HG02973 (cell line): ENCODE results near the gene UGT1A5.

Source experiments
- ATAC-seq: cut with Tn5 transposase; IDR thresholded peaks from one replicate; pipeline ENCODE4 v1.9.1; 2021; ENCODE audit warnings: moderate library complexity; ENCODE audit not compliant: unreplicated experiment

UGT1A5 gene

DNA sequence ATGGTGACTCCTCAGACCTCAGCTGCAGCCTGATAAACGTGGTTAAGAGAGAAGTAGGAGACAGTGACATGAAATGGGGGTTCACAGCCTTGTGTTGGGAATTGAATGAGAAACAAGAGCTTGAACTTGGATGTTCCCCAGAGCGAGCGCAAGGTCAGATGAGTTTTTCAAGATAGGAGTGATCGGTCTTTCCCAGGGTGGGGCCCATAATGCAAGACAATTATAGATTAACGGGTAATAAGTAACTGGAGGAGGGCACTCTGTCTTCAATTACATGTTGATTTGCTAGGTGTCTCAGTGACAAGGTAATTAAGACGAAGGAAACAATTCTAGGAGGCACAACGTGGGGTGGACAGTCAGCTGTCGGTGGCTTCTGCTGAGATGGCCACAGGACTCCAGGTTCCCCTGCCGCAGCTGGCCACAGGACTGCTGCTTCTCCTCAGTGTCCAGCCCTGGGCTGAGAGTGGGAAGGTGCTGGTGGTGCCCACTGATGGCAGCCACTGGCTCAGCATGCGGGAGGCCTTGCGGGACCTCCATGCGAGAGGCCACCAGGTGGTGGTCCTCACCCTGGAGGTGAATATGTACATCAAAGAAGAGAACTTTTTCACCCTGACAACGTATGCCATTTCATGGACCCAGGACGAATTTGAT lies at the start of gene UGT1A5:
UGT1A5 (plus strand) TSS at position 297 of the 651 bp plus-strand sequence; CDS start at position 382, 85 bp downstream.
- no peak for ATAC-seq

GRCh38 chr2:233663911-233664310 lies 48.8 kb upstream of the UGT1A5 start:
- no peak for ATAC-seq

- ATAC-seq, result no peak
Observed at GRCh38 chr2:233668605-233669260, 44.0 kb upstream of the UGT1A5 start.

DNA sequence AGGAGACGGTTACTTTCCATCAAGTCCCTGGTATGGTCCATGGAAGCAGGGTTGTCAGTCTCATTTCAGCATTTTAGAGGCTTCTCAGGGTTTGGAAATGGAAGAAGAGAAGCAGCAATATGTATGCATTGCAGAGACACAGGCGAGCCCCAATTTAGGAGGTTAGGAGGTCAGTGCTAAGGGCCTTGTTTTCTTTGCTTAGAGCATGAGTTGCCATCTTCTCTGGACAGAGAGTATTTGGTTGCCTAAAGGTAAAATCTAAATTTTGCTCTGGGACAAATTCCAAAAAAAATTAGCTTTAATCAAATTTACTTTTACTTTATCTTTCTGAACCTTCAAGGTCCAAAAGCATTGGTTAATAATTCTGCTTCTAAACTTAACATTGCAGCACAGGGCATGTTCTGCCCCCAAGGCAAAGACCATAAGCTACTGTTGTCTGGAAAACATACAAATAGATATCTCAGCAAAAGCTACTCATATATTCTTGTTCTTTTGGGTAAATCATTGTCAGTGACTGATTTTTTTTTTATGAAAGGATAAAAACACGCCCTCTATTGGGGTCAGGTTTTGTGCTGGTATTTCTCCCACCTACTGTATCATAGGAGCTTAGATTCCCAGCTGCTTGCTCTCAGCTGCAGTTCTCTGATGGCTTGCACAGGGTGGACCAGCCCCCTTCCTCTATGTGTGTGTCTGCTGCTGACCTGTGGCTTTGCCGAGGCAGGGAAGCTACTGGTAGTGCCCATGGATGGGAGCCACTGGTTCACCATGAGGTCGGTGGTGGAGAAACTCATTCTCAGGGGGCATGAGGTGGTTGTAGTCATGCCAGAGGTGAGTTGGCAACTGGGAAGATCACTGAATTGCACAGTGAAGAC lies 41.2 kb upstream of the UGT1A5 start, which contains the start of gene UGT1A9:
UGT1A9 (plus strand) TSS at position 609 of the 872 bp plus-strand sequence; CDS start at position 646, 37 bp downstream.
- no peak for ATAC-seq

DNA sequence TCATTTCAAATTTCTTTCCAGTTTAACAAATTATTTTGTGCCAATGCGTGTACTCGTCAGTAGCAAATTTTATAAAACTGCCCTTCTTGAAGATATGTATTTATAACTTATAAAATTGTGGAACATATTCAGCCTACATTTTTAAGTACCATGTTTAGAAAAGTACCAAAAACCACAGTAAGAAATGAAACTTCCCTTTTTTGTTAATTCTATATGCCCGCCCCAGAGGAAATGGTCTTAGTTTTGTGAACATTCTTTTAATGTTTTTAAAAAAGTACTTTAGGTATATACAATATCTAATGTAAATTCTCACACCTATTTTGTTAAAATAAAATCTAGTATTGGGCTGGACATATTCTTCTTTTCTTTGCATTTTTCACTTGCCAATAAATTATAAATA lies 39.8 kb upstream of the UGT1A5 start:
- ATAC-seq, result no peak

DNA sequence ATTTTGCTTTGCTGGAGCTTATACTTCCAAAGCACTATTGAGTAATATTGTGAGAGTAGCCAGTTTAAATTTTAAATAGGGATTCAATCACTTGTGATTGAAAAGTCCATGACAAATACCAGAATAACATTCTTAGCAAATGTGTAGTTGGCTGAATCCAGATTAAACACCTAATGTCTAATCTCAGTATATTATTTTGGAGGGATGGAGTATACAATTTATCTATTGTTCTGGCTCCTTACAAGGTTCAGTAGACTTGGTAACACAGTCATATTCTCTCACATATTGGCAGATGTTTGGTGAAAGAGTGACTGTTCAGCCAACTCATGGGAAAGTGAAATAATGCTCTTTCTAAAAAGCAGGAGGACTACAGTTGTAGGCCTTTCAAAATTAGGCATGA lies 38.8 kb upstream of the UGT1A5 start:
- ATAC-seq, result no peak

- ATAC-seq, result no peak
Observed at GRCh38 chr2:233674314-233674713, 38.4 kb upstream of the UGT1A5 start.

DNA sequence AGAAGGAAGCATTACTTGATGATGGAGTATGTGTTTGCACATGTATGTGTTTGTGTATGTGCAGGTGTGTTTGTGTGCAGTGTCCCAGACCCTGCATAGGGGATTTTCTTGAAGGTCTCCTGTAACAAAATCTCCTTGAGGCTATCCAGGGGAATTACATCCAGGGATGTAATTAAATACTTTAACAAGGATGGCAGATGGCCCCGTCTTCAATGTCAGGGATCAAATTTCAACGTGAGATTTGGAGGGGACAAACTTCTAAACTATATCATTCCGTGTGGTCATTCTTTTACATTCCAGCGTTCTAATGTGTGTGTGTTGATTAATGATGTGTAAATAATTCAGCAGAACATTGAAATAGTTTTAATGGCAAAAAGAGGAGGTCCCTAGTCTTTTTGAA lies 37.7 kb upstream of the UGT1A5 start:
- ATAC-seq, result no peak

GRCh38 chr2:233676046-233676445 lies 36.7 kb upstream of the UGT1A5 start:
- ATAC-seq, result no peak

DNA sequence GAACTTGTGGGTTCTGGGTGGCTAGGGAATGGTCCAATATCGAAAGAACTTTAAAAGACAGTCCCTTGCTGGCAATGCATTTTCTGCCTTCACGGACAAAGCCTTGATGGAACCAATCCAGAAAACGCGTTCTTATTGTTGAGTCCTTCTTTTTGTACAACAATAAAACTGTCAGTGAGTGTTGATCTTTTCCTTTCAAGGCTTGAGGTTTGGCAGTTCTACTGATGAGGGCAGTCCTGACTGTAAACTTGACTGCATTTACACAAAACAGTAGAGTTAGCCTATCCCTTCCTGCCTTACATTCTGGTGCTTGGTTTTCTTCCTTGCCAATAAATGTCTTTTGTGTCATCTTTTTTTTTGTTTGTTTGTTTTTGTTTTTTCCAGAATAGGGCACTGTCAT lies 33.5 kb upstream of the UGT1A5 start:
- ATAC-seq, result no peak

DNA sequence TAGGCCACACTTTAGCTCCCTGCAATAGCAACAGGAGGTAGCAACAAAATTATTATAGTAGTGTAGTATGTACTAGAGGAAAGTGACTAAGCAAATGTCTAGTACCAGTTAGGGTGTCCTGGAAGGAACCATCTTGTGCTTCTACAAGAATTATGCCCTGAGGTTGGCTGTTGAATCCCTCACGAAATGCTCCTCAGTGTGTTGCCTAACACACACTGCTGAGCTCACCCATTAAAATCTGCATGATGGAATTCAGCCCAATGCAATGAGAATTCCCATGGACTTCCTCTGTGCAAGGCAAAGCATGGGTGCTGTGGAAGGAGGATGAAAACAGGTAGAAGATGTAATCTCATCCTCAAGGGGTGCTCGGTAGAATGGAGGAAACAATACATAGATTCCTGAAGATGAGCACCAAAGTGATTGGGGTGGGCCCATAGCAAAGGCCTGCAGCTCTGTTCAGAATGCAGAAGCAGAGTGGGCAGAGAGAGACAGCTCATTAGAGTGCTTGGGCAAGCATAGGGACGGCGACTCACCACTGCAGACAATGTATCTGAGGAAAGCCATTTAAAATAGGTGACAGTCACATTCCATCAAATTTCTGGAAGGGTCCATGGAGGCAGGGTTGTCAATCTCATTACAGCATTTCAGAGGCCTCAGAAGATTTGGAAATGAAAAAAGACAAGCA lies 32.2 kb upstream of the UGT1A5 start:
- no peak for ATAC-seq

- no peak for ATAC-seq
Observed at GRCh38 chr2:233681521-233682099, 31.1 kb upstream of the UGT1A5 start, which contains the start of gene UGT1A7. Gene UGT1A7, plus strand, starts transcription at chr2:233681901. Its CDS starts 37 bp downstream, at chr2:233681938.

DNA sequence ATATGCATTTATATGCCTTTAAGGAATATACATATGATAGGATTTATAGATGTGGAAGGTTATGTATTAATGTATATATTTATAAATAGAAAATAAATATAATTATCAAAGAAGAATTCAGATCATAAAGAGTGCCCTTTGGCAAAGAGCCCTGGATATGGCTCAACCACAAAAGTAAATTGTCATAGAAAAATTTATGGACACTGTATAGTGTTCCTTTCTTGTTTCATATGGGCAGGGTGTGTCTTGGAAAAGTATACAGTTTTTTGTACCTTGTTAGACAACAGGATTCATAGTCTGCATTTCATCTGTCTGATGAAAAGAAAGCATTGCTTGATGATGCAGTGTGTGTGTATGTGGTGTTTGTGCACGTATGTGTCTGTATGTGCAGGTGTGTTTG lies 28.1 kb upstream of the UGT1A5 start:
- no peak for ATAC-seq

- no peak for ATAC-seq
Observed at GRCh38 chr2:233686928-233687327, 25.8 kb upstream of the UGT1A5 start.

DNA sequence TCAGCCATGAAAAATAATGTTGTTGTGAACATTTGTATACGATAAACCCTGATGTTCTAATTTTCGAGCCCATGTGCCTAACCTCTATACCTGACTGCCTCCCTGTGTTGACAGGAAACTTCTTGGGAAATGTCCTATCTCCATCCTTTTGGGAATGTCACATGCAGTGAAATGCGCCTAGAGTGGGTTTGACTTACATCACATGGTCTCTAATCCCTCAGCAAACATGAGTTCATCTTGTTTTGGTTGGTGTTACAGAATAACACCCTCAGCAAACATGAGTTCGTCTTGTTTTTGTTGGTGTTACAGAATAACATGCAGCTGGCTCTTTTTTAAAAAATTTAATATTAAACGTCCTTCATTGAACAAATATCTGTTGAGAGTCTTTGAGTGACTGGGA lies 24.4 kb upstream of the UGT1A5 start:
- no peak for ATAC-seq

DNA sequence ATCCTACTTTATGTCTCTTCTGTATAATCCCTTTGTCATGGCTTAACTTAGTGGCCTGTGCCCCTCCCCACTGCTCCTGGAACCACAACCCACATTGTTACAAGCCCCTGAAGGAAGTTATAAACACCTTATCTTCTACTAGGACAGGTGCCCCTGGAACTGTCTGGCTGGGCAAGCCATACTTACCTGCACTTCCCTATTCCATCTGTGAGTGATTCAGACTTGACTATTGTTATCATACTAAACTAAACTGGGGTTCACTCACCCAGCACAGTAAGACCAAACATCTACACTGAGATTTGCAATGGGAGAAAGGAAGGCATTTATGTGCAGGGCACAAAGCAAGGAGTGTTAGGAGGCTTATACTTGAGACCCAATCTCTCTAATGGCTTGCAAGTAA lies 23.7 kb upstream of the UGT1A5 start:
- no peak for ATAC-seq

GRCh38 chr2:233689501-233689900 lies 23.2 kb upstream of the UGT1A5 start:
- no peak for ATAC-seq

- no peak for ATAC-seq
Observed at GRCh38 chr2:233690444-233690843, 22.3 kb upstream of the UGT1A5 start.

DNA sequence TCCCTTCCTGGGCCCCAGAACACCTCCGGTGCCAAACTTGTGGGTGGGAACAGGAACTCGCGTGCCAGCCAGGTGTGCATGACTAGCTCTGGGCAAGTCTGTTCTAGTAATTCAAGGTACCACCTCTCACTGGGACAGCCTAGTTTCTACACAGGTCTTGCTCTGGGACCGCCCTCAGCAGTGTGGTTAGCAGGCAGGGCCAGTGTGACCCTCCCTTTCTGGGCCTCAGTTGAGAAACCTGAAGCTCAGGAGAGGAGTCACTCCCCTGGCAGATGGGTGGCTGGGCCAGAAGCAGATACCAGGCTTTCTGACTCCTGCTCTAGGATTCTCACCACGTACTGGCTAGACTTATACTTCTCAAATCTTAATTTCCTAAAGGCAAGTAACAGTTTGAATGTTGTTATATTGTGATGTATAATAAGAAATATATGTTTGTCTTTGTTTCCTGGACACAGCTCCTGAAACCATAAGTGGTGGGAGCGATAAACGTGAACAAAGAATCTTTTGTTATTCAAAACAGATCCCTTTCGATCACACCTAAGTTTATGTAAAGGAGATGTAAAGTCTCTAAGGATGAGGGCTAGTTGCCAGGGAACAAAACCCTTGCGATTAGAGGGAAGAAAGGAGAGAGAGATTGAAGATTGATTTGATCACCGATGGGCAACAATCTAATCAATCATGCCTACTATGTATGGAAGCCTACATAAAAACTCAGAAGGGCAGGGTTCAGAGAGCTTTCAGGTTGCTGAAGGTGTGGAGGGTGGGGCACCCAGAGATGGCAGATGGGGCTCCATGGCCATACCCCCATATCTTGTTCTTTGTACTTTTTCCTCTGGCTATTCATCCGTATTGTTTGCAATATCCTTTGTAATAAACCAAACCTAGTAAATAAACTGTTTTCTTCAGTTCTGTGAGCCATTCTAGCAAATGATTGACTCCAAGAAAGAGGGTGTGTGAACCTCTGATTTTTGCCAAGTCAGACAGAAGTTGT lies 21.0 kb upstream of the UGT1A5 start:
- no peak for ATAC-seq
